Measurements from ENCODE around the gene RAB13. TPM values are rescaled to one million over a fixed set of nuclear protein-coding genes. Genes with fewer than 3 reads are reported as not detected.
A peak's percentile ranks its signal among the peaks of the same experiment; 100 is the strongest.

The RAB13 gene
- total and polyA plus RNA-seq, 2 of the 8 experiments (the other 6 are each of a cell fraction or from before 2014, with no cell fraction given): 70.5 to 157 TPM

GRCh38 chr1:153962088-153963029 is 23.8 kb downstream of the RAB13 start (continued):
- TF ChIP-seq MAX (IDR thresholded peaks at IDR 0.05) (peak; percentile 78), CTBP2 (IDR thresholded peaks at IDR 0.05; ENCODE audit: borderline replicate concordance, insufficient read depth, insufficient read length, low read length) (no peak), ATF3 (IDR thresholded peaks at IDR 0.05; ENCODE audit: insufficient read depth, low read depth, low read length) (peak; percentile 69), SRF (IDR thresholded peaks at IDR 0.05; ENCODE audit: low read depth, low read length) (no peak)

Data from H1 (cell line).